NCI-H2227 (cell line): Measurements from ENCODE around the gene CNOT6L.
"Not testable (repeated sequence)": the region's sequence is repeated elsewhere in the genome, so short reads cannot be mapped to it uniquely, and the experiment has no call there.

Experiments used
- DNase-seq: peaks from one replicate; lab custom pipeline; 2025; ENCODE audit not compliant: unreplicated experiment; lab: John Stamatoyannopoulos, UW

The CNOT6L gene

DNA sequence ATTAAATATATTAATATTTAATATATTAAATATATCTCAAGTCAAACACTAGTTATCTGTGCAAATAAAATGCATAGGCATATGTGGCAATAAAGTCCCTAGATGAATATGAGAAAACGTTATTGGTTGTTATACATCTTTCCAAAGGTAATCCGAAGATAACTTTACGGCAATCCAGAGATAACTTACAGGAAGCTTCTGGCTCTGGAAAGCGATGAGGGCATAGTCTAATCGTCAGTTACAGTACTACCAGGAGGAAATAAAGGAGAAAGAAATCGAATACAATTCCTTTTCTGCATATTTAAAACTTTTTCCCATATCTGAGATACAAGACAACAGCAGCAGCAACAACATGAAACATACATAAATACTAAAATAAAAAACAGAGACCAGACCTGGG lies 35.3 kb downstream of the CNOT6L start:
- DNase-seq: no peak

DNA sequence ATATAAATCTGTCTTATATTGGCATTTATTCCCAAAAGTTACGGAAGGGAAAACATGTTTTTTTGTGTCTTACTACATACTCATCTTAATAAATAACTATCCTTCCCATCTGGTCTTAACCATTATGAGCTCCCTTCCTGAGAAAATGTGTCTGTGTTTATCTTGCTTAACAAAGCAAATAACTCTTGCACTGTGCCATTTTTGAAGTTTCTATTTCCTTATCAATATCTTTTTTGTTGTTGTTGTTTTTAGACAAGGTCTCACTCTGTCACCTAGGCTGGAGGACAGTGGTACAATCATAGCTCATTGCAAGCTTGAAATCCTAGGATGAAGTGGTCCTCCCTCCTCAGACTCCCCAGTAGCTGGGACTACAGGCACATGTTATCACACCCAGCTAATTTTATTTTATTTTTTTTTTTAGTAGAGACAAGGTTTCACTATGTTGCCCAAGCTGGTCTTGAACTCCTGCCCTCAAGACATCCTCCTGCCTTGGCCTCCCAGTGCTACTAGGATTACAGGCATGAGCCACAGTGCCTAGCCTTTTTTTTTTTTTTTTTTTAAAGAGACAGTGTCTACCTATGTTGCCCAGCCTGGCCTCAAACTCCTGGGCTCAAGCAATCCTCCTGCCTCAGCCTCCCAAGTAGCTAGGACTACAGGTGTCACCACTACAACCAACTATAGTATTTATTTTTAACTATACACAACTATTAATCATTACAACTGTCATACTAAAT lies 36.9 kb downstream of the CNOT6L start:
- no peak for DNase-seq

DNA sequence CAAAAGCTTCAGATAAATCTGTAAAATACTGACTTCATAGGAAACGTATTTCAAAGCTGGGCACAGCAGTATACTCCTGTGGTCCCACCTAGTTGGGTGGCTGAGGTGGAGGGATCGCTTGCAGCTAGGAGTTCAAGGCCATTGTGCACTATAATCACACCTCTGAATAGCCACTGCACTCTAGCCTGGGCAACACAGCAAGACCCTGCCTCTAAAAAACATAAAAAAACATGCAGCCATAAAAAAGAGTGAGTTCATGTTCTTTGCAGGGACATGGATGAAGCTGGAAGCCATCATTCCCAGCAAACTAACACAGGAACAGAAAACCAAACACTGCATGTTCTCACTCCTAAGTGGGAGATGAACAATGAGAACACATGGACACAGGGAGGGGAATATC lies 38.4 kb downstream of the CNOT6L start:
- DNase-seq: not testable (repeated sequence)

DNA sequence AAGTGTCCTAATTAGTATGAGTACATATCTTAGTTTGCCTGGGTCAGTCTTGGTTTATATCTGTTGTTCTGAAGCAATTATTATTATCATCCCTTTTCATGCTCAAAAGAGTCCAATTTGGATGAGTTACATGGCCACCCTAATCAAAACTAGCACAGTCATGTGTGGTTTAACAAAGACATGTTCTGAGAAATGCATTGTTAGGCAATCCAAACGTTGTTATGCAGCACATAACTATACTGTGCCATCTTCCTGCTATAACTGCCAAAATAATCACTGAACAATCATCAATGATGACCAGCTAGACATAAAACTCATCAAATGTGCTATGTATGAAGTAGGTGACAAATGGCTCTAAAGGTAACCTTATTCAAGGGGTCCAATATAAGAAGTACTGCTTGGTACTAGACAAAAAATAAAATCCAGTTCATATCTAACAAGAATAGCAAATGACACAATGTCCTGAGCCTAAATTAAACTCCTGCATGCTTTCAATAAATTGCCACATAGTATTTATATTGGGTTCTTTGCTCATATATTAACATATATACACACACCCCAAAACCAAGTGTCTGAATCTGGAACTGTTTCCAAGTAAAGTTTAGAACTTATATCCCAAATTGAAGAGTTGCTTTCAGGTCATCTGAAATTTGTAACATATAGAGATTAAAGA lies 41.9 kb downstream of the CNOT6L start:
- DNase-seq: no peak

DNA sequence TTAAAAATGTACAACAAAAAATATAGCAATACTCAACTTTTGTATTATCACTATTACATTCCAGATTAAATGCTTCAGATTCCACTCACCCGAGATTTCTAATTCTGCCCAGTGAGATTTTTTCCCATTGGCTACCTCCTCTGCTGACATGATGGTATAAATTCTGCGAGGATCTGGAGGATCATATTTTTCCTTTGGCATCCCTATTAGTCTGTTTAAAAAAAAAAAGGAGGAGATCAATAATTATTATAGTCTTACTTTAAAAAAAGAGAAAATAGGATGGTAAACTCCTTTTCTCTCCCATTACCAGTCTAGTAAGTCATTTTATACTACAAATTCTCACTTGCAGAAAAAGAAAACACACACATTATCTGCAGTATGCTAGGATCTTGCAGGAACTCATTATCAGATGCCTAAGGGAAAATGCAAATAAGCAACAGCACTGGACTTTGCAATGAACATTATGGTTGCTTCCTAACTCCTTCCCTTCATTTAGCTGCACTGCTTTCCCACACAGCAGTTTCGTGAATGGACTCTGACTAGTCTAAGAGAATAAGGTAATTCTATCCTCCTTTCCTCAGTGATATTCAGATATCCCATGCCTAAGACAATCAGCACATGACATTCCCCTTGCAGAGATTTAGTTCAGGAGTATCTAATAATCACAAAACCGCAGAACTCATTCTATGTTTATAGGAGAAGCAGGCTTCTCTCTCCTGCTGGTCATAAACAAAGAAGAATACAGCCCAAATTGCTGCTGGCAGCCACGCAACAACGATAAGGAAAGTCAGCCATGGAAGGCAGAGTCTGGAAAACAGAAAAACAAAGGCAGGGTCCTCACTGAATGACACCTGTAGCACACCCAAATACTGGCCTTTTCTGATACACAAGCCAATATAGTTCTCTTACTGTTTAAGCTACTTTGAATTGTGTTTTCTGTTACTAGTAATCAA lies 42.7 kb downstream of the CNOT6L start:
- DNase-seq: no peak

DNA sequence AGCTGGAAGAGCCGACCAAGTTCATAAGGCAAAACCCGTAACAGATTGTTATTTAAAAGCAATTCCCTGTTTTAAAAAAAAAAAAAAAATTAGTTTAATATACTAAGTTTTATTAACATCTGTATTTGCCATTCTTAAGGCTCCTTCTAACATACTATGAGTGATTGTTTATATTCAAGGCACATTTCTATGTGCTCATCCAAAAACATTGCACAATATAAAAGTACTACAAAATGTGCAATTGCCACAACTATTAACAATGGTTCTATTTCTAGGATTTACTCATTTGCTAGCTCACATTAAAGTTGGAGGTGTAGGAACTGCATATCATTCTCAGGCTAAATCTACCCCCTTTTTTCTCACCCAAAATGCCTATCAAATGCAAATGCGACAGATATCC lies 46.1 kb downstream of the CNOT6L start:
- no peak for DNase-seq

DNA sequence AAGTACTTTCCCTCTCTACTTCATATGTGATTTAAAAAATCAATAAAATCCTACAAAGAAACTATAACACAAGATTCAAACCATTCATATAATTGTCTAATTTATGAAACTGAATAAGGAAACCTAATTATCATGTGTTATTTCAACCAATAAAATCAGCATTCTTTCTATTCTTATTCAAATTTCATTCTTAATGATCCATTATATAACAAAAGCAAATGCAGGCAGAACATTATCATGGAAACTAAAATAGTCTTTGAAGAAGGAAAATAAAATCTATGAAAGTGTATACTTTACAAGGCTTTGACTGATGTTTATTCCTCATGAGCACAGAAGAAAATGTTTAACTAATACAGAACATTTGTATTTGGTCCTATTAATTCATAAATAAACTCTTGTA lies 47.6 kb downstream of the CNOT6L start:
- no peak for DNase-seq

DNA sequence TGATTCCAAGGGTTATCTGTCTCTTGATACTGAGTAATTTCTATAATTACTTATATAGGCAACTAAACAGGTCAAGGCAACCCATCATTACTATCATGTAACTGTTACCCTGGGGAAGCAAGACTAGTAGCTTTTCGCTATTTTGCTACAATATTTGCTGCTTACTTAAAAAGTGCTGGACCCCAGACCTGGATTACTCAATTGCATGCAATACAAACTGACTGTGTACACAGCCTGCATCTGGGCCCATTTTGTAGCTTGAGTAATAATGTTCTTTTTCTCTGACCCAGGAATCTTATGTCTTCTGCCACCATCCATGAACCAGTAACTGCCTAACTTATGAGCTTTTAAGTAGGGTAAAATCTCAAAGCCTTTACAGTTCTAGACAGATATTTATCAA lies 53.4 kb downstream of the CNOT6L start:
- DNase-seq: no peak

DNA sequence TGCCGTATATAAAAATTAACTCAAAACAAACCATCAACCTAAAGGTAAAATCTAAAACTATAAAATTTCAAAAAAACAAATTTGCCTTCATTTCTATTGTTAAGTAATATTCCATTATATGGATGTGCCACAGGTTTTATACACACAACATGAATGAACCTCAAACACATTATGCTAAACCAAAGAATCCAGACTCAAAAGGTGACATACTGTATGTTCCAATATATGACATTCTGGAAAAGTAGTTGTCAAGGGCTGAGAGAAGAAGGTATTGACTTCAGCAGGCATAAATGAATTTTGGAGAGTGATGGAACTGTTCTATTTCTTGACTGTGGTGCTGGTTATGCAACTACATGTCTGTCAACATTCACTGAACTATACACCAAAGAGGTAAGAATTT lies 56.6 kb downstream of the CNOT6L start:
- no peak for DNase-seq

DNA sequence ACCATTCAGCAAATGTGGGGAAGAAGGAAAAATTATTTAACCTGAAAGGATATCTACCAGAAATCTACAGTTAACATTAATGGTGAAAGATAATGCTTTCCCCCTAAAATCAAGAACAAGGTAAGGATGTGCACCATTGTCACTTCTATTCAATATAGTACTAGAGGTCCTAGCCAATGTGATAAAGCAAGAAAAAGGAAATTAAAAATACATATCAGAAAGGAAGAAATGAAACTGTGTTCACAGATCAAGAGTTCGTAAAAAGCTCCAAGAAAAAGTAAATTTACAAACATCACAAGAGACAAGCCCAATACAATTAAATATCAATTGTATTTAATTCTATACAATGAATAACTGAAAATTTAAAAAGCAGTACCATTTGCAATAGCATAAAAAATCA lies 57.6 kb downstream of the CNOT6L start:
- DNase-seq: no peak

DNA sequence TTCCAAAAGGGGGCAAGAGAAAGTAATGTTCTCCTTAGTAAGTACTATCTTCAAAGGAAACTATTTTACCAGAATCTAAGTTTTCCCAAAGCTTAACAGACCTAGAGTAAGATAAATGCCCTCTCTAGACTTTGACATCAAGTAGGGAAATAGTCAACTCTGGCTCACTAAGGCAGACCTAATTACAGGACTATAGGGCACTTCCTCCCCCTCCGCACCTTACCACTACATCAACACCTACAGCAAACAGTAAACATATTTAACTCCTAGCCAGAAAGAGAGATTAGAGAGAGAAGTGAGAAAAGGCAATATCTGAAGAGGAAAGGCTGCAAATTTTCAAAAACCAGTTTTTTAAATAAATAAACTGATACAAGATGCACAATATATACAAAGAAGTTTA lies 60.4 kb downstream of the CNOT6L start:
- DNase-seq: no peak

DNA sequence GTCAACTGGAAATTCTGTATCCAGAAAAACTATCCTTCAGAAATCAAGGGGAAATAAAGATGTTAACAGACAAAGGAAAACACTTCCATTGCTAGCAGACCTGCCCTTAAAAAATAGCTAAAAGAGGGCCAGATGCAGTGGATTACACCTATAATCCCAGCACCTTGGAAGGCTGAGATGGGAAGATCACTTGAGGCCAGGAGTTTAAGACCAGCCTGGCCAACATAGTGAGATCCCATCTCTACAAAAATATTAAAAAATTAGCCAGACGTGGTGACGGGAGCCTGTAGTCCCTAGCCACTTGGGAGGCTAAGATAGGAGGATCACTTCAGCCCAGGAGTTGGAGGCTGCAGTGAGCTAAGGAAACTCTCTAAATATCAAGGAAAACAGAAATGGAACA lies 67.4 kb downstream of the CNOT6L start:
- no peak for DNase-seq

DNA sequence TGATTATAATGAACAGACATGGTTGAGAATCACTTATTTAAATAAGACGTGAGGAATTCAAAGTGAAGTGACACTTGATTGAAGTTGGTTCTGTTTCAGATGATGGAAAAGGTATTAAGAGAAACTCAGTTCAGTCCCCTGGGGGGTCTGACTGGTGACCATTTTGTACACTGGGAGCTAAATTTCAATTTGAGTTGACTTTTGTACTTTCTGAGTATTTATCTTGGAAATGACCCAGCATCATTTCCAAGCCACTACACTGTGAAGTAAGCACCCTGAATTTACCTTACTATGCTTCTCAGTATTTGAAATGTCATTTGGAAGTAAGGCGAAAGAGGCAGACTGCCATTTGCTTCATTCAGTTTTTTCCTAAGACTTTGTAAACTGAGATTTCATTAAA lies 73.4 kb downstream of the CNOT6L start:
- no peak for DNase-seq

DNA sequence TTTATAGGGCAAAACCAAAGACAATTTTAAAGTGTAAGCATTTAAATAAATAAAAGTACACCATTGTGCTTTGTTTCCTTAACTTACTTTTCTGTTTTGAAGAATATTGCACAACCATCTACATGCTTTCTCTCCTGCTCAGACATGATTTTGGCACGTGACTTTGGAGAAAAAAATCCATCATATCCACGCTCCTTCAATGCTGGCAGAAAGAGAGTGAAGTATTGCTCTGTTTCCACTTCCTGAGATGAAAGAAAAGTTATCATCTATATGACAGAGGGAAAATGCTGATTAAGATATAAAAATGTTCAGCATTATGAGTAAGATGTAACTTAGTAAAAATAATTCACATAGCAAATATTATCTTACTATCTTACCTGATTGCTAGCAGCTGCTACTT lies 77.1 kb downstream of the CNOT6L start:
- DNase-seq: no peak

DNA sequence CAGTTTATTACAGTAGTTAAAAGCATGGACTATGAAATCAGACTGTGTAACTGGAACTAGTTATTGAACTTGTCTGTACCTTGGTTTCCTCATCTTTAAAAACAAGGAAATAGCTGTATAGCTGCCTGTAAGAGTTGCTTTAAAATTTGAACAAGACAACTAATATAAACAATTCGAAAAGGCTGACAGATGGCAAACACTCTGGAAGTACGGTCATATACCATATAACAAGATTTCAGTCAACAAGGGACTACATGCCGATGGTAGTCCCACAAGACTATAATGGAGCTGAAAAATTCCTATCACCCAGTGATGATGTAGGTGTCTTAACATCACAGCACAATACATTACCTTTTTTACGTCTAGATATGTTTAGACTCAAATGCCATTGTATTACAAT lies 78.7 kb downstream of the CNOT6L start:
- DNase-seq: no peak

DNA sequence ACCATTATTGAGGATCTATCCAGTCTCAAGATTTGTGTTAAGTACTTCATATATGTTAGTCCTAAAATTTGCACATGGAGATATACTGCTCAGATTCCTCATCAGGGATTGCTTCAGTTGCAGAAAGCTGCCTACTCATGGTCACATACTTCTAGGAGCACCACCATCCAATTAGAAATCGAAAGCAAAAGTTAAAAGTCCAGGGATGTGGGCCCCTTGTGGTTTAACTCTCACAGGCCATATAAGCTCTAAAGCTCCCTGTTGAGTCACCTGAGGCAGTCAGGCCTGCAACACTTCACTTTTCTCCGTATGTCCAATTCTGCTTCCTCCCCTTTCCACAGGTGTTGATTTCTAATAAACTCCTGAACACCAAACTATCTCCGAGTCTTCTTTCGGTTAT lies 84.2 kb downstream of the CNOT6L start:
- no peak for DNase-seq

DNA sequence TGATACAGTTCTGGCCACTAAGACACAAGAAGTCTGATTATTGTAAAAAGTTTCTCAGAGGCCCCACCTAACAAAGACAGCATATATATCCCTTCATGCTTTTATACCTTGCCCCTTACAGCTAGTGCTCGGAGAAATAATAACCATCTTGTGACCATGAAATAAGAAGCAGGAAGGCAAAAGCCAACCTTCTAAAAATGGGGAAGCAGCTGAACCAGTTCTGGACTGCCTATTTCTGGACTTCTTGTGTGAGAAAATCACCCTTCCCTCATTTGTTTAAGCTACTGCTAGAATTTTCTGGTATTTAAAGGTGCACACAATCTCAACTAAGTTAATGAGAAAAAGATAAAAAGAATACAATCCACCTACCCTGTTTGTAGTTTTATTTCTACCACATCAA lies 87.5 kb downstream of the CNOT6L start:
- DNase-seq: no peak

DNA sequence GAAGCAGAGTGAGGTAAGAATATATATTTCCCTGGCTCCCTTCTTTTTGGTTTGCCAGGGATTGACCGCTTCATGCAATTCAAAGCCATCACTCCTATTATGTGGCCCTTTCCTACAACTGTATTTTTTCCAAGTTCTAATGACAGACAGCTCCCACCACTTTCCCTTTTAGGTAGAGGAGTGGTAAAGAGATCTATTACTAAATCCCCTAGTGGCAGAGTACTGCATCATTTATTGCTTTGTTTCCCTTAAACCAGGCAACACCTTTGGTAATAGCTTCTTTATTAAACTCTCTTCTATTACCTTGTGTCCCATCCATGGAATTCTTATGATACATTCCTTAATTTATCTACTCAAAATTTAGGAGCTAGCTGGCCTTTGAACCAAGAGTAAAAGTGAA lies 90.7 kb downstream of the CNOT6L start:
- no peak for DNase-seq

DNA sequence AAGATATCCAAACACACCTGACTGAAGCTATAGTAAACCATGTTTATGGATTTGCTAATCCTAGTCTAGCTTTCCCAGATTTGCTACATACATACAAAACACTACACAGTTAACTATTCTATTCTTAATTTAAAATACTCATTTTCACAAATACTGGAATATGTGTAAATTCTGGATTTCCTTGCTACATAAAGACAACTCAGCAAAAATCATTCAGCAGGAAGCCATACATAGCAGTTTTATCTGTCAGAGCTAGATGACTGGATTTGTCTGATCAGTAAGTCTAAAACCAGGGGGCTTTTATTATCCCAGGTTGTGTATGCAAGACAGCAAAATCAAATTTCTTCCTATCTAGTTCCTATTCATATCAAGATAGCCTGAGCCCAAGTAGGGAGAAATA lies 98.1 kb downstream of the CNOT6L start:
- no peak for DNase-seq

DNA sequence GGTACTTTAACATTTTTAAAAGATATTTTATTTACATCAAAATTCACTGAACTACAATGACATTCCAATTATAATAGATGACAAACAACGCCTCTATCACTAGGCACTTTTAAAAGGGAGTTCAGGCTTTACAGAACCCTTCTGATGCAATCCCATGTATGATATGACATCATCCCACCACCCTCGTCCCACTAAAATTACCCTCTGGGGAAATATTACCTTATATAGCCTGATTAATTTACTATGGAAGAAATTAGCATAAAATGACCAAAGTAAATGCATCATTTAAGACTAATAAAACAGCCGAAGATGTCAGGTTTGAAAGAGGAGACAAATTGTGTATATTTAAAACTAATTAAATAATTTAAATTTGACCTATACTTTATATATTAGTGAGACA lies 100.7 kb downstream of the CNOT6L start:
- DNase-seq: not testable (repeated sequence)

DNA sequence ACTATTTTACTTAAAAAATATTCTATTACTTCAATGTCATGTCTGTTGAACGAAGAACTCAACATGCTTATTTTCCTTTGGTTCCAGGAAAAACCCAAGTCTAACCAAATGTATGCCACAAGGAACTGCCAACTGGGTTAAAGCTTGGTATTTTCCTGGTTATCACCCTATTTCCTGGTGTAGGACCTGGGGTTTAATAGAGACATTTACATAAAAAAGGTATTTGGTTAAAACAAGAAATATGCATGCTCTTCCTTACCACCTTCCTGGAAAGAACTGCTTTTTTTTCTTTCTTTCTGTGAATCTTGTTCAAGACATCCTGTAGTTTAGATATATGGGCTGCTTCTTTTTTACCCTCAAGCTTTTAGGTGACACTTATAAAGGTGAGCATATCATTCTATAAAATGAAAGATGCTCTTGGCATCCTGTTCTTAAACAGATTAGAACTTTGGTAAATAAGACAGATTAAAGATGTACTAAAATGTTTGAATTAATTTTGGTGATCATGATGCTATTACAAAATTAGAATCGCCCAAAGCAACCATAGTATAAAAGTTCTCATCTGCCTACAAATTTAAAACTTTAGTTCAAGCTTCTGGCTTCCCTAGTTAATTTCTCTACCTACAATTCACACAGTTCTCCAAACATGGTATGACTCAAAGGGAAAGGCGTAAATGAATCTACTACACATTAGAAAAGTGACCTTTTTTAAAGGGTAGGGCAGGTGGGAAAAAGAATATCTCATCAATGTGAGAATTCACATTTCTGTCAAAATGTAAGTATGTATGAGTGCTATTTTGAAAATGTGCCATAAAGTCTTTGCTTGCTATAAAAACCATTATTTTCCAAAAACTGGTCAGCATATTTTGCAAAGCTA lies 103.5 kb downstream of the CNOT6L start:
- DNase-seq: no peak
